ENCODE data around the gene GNG7.
"Not testable (repeated sequence)": the region's sequence is repeated elsewhere in the genome, so short reads cannot be mapped to it uniquely, and the experiment has no call there.

Gene GNG7

GRCh38 chr19:2529473-2529918 lies 173.0 kb downstream of the GNG7 start:
- DNase-seq: peak; percentile 97

GRCh38 chr19:2528675-2529101 lies 173.8 kb downstream of the GNG7 start:
- DNase-seq: no peak

GRCh38 chr19:2527686-2528085 lies 174.8 kb downstream of the GNG7 start:
- no peak for DNase-seq

GRCh38 chr19:2527171-2527570 lies 175.3 kb downstream of the GNG7 start:
- DNase-seq: no peak

GRCh38 chr19:2524840-2525723 lies 177.4 kb downstream of the GNG7 start:
- DNase-seq: peak; percentile 90

GRCh38 chr19:2524361-2524839 lies 178.1 kb downstream of the GNG7 start:
- DNase-seq: no peak

- peak; percentile 96 for DNase-seq
These were observed 178.7 kb downstream of the GNG7 start for GRCh38 chr19:2523630-2524311.

- no peak for DNase-seq
These were observed 183.0 kb downstream of the GNG7 start for GRCh38 chr19:2519482-2519881.

- peak; percentile 40 for DNase-seq
These were observed 183.6 kb downstream of the GNG7 start for GRCh38 chr19:2518856-2519255.

- peak; percentile 69 for DNase-seq
These were observed 184.5 kb downstream of the GNG7 start for GRCh38 chr19:2517881-2518601.

GRCh38 chr19:2516727-2517126 lies 185.8 kb downstream of the GNG7 start:
- DNase-seq: no peak

- no peak for DNase-seq
These were observed 187.4 kb downstream of the GNG7 start for GRCh38 chr19:2514981-2515518.

GRCh38 chr19:2512523-2513431 lies 189.7 kb downstream of the GNG7 start:
- DNase-seq: no peak

GRCh38 chr19:2511991-2512390 lies 190.5 kb downstream of the GNG7 start:
- DNase-seq: no peak

GRCh38 chr19:2511570-2511969 lies 190.9 kb downstream of the GNG7 start:
- no peak for DNase-seq

- DNase-seq: no peak
These were observed 193.4 kb downstream of the GNG7 start for GRCh38 chr19:2509096-2509495.

- peak; percentile 45 for DNase-seq
These were observed 195.4 kb downstream of the GNG7 start for GRCh38 chr19:2507109-2507508.

- not testable (repeated sequence) for DNase-seq
These were observed 195.8 kb downstream of the GNG7 start for GRCh38 chr19:2506656-2507055.

GRCh38 chr19:2503521-2504109 lies 198.9 kb downstream of the GNG7 start:
- DNase-seq: peak; percentile 93

GRCh38 chr19:2500841-2501261 lies 201.6 kb downstream of the GNG7 start:
- no peak for DNase-seq

- DNase-seq: no peak
These were observed 202.3 kb downstream of the GNG7 start for GRCh38 chr19:2500156-2500555.
